Hepatocyte (in vitro differentiated cells): ENCODE measurements around the gene CDH4.

Source experiments
- EZH2 ChIP-seq: fragments of 200-600 bp; sonication (generic); IDR thresholded peaks from 2 replicates; pipeline ENCODE4 v1.6.1; 2016; ENCODE audit warnings: antibody characterized with exemption, mild to moderate bottlenecking, borderline replicate concordance
- EZH2phosphoT487 ChIP-seq: fragments of 200-600 bp; sonication (generic); IDR thresholded peaks from one replicate; pipeline ENCODE4 v1.6.1; 2018; ENCODE audit warnings: antibody characterized with exemption, mild to moderate bottlenecking, low read depth, moderate library complexity; ENCODE audit not compliant: unreplicated experiment, severe bottlenecking
- TF ChIP-seq, protein P1 (sequence below): fragments of 200-600 bp; sonication (generic); IDR thresholded peaks from 2 replicates; pipeline ENCODE4 v1.5.1; 2016; ENCODE audit warnings: antibody characterized with exemption, mild to moderate bottlenecking; ENCODE audit not compliant: poor library complexity

DNA sequence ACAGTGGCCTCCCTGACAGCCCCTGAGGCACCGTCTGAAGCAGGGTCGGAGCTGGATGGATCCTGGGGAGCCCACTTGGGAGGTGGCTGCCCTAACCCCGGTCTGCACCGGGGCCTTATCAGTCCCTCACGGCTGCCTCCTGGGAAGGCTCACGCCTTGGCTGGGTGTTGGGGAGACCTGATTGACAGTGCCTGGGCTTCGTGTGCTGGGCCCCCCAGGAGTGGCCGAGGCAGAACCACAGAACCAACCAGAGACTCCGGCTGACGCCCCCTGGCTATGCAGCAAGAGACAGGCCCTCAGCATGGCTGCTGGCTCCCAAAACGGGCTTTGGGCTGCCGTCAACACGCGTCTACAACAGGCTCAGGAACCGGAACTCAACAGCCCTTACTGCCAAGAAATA lies 594.0 kb downstream of the CDH4 start:
- TF ChIP-seq, protein P1, sequence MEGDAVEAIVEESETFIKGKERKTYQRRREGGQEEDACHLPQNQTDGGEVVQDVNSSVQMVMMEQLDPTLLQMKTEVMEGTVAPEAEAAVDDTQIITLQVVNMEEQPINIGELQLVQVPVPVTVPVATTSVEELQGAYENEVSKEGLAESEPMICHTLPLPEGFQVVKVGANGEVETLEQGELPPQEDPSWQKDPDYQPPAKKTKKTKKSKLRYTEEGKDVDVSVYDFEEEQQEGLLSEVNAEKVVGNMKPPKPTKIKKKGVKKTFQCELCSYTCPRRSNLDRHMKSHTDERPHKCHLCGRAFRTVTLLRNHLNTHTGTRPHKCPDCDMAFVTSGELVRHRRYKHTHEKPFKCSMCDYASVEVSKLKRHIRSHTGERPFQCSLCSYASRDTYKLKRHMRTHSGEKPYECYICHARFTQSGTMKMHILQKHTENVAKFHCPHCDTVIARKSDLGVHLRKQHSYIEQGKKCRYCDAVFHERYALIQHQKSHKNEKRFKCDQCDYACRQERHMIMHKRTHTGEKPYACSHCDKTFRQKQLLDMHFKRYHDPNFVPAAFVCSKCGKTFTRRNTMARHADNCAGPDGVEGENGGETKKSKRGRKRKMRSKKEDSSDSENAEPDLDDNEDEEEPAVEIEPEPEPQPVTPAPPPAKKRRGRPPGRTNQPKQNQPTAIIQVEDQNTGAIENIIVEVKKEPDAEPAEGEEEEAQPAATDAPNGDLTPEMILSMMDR, result no peak
- TF ChIP-seq EZH2, result no peak
- no peak for TF ChIP-seq EZH2phosphoT487
